BE2C (cell line): Measurements from ENCODE around the gene CRELD1.
"Not testable (repeated sequence)": the region's sequence is repeated elsewhere in the genome, so short reads cannot be mapped to it uniquely, and the experiment has no call there.

ENCODE experiments used
- DNase-seq: peaks from one replicate; pipeline ENCODE4 v3.0.0-alpha.2; 2020
- H3K27me3 ChIP-seq: fragments of 250-450 bp; sonication (Bioruptor Pico); 2 replicates; pipeline ENCODE4 v1.5.1; 2020; ENCODE audit warnings: mild to moderate bottlenecking
- H3K36me3 ChIP-seq: fragments of 250-450 bp; sonication (Bioruptor Pico); 2 replicates; pipeline ENCODE4 v1.5.1; 2020; ENCODE audit warnings: mild to moderate bottlenecking
- H3K4me1 ChIP-seq: fragments of 250-450 bp; sonication (Bioruptor Pico); 2 replicates; pipeline ENCODE4 v1.5.1; 2020
- H3K4me3 ChIP-seq: 2 replicates; pipeline ENCODE4 v1.5.1; 2011; ENCODE audit warnings: low read depth, low read length
- H3K9me3 ChIP-seq: fragments of 250-450 bp; sonication (Bioruptor Pico); 2 replicates; pipeline ENCODE4 v1.5.1; 2020
- CTCF ChIP-seq: IDR thresholded peaks from 2 replicates; pipeline ENCODE4 v1.5.1; 2012; ENCODE audit warnings: mild to moderate bottlenecking, low read depth, low read length

CRELD1 gene

GRCh38 chr3:9937486-9938238, 4.0 kb downstream of the CRELD1 start:
- no peaks in the 10 kb centered on the region for H3K27me3 ChIP-seq
- no peaks in the 10 kb centered on the region for H3K9me3 ChIP-seq
- no peak for DNase-seq
- H3K4me3 ChIP-seq: no peak overlapping the region
- no peaks in the 10 kb centered on the region for H3K36me3 ChIP-seq
- no peaks in the 10 kb centered on the region; the same call in 1 of the 2 replicates for H3K4me1 ChIP-seq
- TF ChIP-seq CTCF: no peak

GRCh38 chr3:9938966-9939365, 5.3 kb downstream of the CRELD1 start:
- TF ChIP-seq CTCF: no peak
- no peaks in the 10 kb centered on the region for H3K9me3 ChIP-seq
- no peaks in the 10 kb centered on the region for H3K36me3 ChIP-seq

GRCh38 chr3:9939906-9940305, 6.3 kb downstream of the CRELD1 start:
- DNase-seq, H3K4me1 ChIP-seq, H3K4me3 ChIP-seq, H3K9me3 ChIP-seq, H3K27me3 ChIP-seq, H3K36me3 ChIP-seq: not testable (repeated sequence)

More at GRCh38 chr3:9938966-9939365, 5.3 kb downstream of the CRELD1 start:
- Histone ChIP-seq H3K4me1 (no peaks in the 10 kb centered on the region), H3K27me3 (no peaks in the 10 kb centered on the region), H3K4me3 (no peak overlapping the region)
- no peak for DNase-seq

- H3K27me3 ChIP-seq: no peaks in the 10 kb centered on the region
- H3K4me1 ChIP-seq: no peaks in the 10 kb centered on the region
- DNase-seq: no peak
- H3K4me3 ChIP-seq: no peak overlapping the region
- no peaks in the 10 kb centered on the region for H3K9me3 ChIP-seq
- no peaks in the 10 kb centered on the region for H3K36me3 ChIP-seq
- TF ChIP-seq CTCF: no peak
These were observed 7.1 kb downstream of the CRELD1 start for GRCh38 chr3:9940746-9941145.

GRCh38 chr3:9942164-9942563, 8.5 kb downstream of the CRELD1 start:
- TF ChIP-seq CTCF: no peak
- H3K4me1 ChIP-seq: no peaks in the 10 kb centered on the region
- H3K36me3 ChIP-seq: no peaks in the 10 kb centered on the region
- no peak overlapping the region for H3K4me3 ChIP-seq
- H3K27me3 ChIP-seq: no peaks in the 10 kb centered on the region
- no peak for DNase-seq
- no peaks in the 10 kb centered on the region for H3K9me3 ChIP-seq

- no peak for DNase-seq
- H3K9me3 ChIP-seq: no peaks in the 10 kb centered on the region
- H3K36me3 ChIP-seq: no peaks in the 10 kb centered on the region
- no peak overlapping the region for H3K4me3 ChIP-seq
- H3K27me3 ChIP-seq: no peaks in the 10 kb centered on the region
- TF ChIP-seq CTCF: no peak
- H3K4me1 ChIP-seq: no peaks in the 10 kb centered on the region
These were observed 9.5 kb downstream of the CRELD1 start for GRCh38 chr3:9942934-9943690.
